ENCODE measurements around the gene UST.
"Not testable (repeated sequence)": the region's sequence is repeated elsewhere in the genome, so short reads cannot be mapped to it uniquely, and the experiment has no call there.

The UST gene

GRCh38 chr6:148924226-148925012, 177.6 kb downstream of the UST start:
- no peak for DNase-seq

- no peak for DNase-seq
Measured at GRCh38 chr6:148925701-148926100, 178.9 kb downstream of the UST start.

- no peak for DNase-seq
Measured at GRCh38 chr6:148926478-148926877, 179.6 kb downstream of the UST start.

GRCh38 chr6:148927586-148927985, 180.8 kb downstream of the UST start:
- no peak for DNase-seq

- DNase-seq, result no peak
Measured at GRCh38 chr6:148928811-148929210, 182.0 kb downstream of the UST start.

GRCh38 chr6:148932208-148932607, 185.4 kb downstream of the UST start:
- no peak for DNase-seq

GRCh38 chr6:148932731-148933130, 185.9 kb downstream of the UST start:
- DNase-seq, result no peak

GRCh38 chr6:148934539-148934938, 187.7 kb downstream of the UST start:
- no peak for DNase-seq

GRCh38 chr6:148934961-148935360, 188.1 kb downstream of the UST start:
- no peak for DNase-seq

GRCh38 chr6:148935705-148936435, 189.0 kb downstream of the UST start:
- DNase-seq, result no peak

GRCh38 chr6:148943451-148943850, 196.6 kb downstream of the UST start:
- no peak for DNase-seq

- DNase-seq, result no peak
Measured at GRCh38 chr6:148944608-148945007, 197.8 kb downstream of the UST start.

- DNase-seq, result peak; percentile 12 to 53
Measured at GRCh38 chr6:148945301-148946021, 198.6 kb downstream of the UST start.

GRCh38 chr6:148947621-148948444, 201.0 kb downstream of the UST start:
- DNase-seq, result peak; percentile 47 to 85

GRCh38 chr6:148951662-148952061, 204.8 kb downstream of the UST start:
- no peak for DNase-seq

GRCh38 chr6:148952147-148953035, 205.6 kb downstream of the UST start:
- DNase-seq, result no peak

GRCh38 chr6:148954461-148954860, 207.6 kb downstream of the UST start:
- DNase-seq, result no peak

- DNase-seq, result no peak
Measured at GRCh38 chr6:148954934-148955333, 208.1 kb downstream of the UST start.

- no peak for DNase-seq
Measured at GRCh38 chr6:148955441-148955840, 208.6 kb downstream of the UST start.

- DNase-seq, result not testable (repeated sequence)
Measured at GRCh38 chr6:148956163-148956562, 209.3 kb downstream of the UST start.

- DNase-seq, result no peak
Measured at GRCh38 chr6:148957752-148958151, 210.9 kb downstream of the UST start.

GRCh38 chr6:148959008-148959407, 212.2 kb downstream of the UST start:
- peak in 1 of 2 experiments; percentile 4 for DNase-seq
